ENCODE data around the gene GPR45. TPM values are rescaled to one million over a fixed set of nuclear protein-coding genes. Genes with fewer than 3 reads are reported as not detected.

The GPR45 gene
- not detected for total RNA-seq
- not detected for polyA plus RNA-seq
- long read RNA-seq, donor 1 = 0 reads
- long read RNA-seq, donor 2 = 0 reads
- long read RNA-seq, donor 3 = 0 reads

GRCh38 chr2:105241443-105241842, at the start of gene GPR45:
TSS of gene GPR45 (plus strand) at chr2:105241743. CDS start at chr2:105241859, 116 bp downstream.
- no peak for DNase-seq
- TF ChIP-seq EP300 (IDR thresholded peaks at IDR 0.05) (no peak), CTCF (IDR thresholded peaks at IDR 0.05) (no peak), POLR2A (IDR thresholded peaks at IDR 0.05) (no peak)
- Histone ChIP-seq H3K4me1 (ENCODE audit: insufficient read depth) (no peaks in the 10 kb centered on the region), H3K36me3 (no peaks in the 10 kb centered on the region), H3K9me3 (no peaks in the 10 kb centered on the region), H3K27ac (no peak within 1 kb of the TSS), H3K27me3 (no peaks in the 10 kb centered on the region), H3K4me3 (no peak within 1 kb of the TSS)
- 80 to 82% (median 81%) methylated on average over 10 of the region's 10 CpGs for WGBS, 3 donors
- intact Hi-C loops (cut with DNase I) = no loop called here

GRCh38 chr2:105194022-105194675, 47.4 kb upstream of the GPR45 start:
- H3K27me3 ChIP-seq = no peaks in the 10 kb centered on the region
- H3K4me3 ChIP-seq = no peak overlapping the region
- intact Hi-C loops (cut with DNase I) = no loop called here
- 15 to 38% (median 15%) methylated on average over 14 of the region's 14 CpGs for WGBS, 3 donors
- no peaks in the 10 kb centered on the region for H3K36me3 ChIP-seq
- no peak for DNase-seq
- no peak overlapping the region for H3K27ac ChIP-seq
- no peaks in the 10 kb centered on the region for H3K4me1 ChIP-seq (ENCODE audit: insufficient read depth)
- H3K9me3 ChIP-seq = no peaks in the 10 kb centered on the region
- TF ChIP-seq EP300 (IDR thresholded peaks at IDR 0.05) (no peak), POLR2A (IDR thresholded peaks at IDR 0.05) (no peak), CTCF (IDR thresholded peaks at IDR 0.05) (no peak)

- intact Hi-C loops (cut with DNase I) = no loop called here
- no peak for DNase-seq
- TF ChIP-seq CTCF (IDR thresholded peaks at IDR 0.05) (no peak), POLR2A (IDR thresholded peaks at IDR 0.05) (no peak), EP300 (IDR thresholded peaks at IDR 0.05) (no peak)
These were observed 44.9 kb upstream of the GPR45 start for GRCh38 chr2:105196651-105197050.

GRCh38 chr2:105215586-105216192, 25.9 kb upstream of the GPR45 start:
- Histone ChIP-seq H3K9me3 (no peaks in the 10 kb centered on the region), H3K36me3 (no peaks in the 10 kb centered on the region), H3K27ac (no peak overlapping the region), H3K27me3 (no peaks in the 10 kb centered on the region), H3K4me1 (ENCODE audit: insufficient read depth) (no peaks in the 10 kb centered on the region), H3K4me3 (no peak overlapping the region)
- WGBS, 3 donors = 59 to 67% (median 64%) methylated on average over 5 of the region's 5 CpGs
- no peak for DNase-seq
- no peak for TF ChIP-seq POLR2A (IDR thresholded peaks at IDR 0.05)
- TF ChIP-seq EP300 (IDR thresholded peaks at IDR 0.05) = no peak
- TF ChIP-seq CTCF (IDR thresholded peaks at IDR 0.05) = no peak
- intact Hi-C loops (cut with DNase I) = no loop called here

More at GRCh38 chr2:105196651-105197050, 44.9 kb upstream of the GPR45 start:
- Histone ChIP-seq H3K4me1 (ENCODE audit: insufficient read depth) (no peaks in the 10 kb centered on the region), H3K27ac (no peak overlapping the region), H3K4me3 (no peak overlapping the region), H3K27me3 (no peaks in the 10 kb centered on the region), H3K9me3 (no peaks in the 10 kb centered on the region), H3K36me3 (no peaks in the 10 kb centered on the region)
- WGBS, 3 donors = 76 to 94% (median 87%) methylated on average over 4 of the region's 4 CpGs
